ENCODE measurements around the gene OPCML.
"Not testable (repeated sequence)": the region's sequence is repeated elsewhere in the genome, so short reads cannot be mapped to it uniquely, and the experiment has no call there.

The OPCML gene

GRCh38 chr11:132373405-132374143 lies 1158.7 kb downstream of the OPCML start:
- DNase-seq (ENCODE audit: low read depth, low spot score), result no peak

DNA sequence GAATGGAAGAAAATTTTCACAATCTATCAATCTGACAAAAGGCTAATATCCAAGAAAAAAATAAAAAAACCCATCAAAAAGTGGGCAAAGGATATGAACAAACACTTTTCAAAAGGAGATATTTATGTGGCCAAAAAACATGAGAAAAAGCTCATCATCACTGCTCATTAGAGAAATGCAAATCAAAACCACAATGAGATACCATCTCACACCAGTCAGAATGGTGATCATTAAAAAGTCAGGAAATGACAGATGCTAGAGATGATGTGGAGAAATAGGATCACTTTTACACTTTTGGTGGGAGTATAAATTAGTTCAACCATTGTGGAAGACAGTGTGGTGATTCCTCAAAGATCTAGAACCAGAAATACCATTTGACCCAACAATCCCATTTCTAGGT lies 1162.2 kb downstream of the OPCML start:
- not testable (repeated sequence) for DNase-seq (ENCODE audit: low read depth, low spot score)

DNA sequence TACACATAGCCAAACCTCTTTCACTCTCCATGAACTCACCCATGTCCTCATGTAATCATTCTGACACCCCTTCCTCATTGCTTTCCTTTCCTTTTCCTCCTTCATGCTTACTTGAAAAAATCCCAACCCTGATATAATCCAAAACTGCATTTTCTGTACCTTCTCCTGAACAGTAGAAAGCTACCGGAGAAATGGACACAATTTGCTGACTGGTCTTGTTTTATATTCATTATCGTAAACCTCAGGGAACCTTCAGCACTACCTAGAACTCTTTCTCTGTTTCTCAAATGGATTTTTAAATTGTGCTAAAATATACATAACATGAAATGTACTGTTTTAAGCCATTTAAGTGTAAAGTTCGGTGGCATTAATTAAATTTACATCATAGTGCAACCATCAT lies 1165.0 kb downstream of the OPCML start:
- no peak for DNase-seq (ENCODE audit: low read depth, low spot score)

GRCh38 chr11:132365650-132366049 lies 1166.7 kb downstream of the OPCML start:
- no peak for DNase-seq (ENCODE audit: low read depth, low spot score)

All from ELF-1 (cell line).